Astrocyte (in vitro differentiated cells and primary cell): ENCODE measurements around the gene SH2D3A. TPM values are rescaled to one million over a fixed set of nuclear protein-coding genes. Genes with fewer than 3 reads are reported as not detected.

Experiments used
- DNase-seq: peaks from one replicate; pipeline ENCODE4 v3.0.0-alpha.2; 2010; ENCODE audit warnings: low read depth
- FAIRE-seq: peaks from 2 replicates; lab custom pipeline; 2011; peaks lifted over from hg19 to GRCh38; lab: Jason Lieb, UNC
- H2AFZ ChIP-seq: 2 replicates; pipeline ENCODE4 v1.6.0; 2012; ENCODE audit warnings: low read depth, low read length, inconsistent platforms
- H3K27ac ChIP-seq: 2 replicates; pipeline ENCODE4 v1.5.1; 2011; ENCODE audit warnings: low read depth, low read length, inconsistent platforms
- H3K27me3 ChIP-seq: 2 replicates; pipeline ENCODE4 v1.6.0; 2011; ENCODE audit warnings: low read length, inconsistent platforms; ENCODE audit not compliant: insufficient read depth
- H3K36me3 ChIP-seq: 2 replicates; pipeline ENCODE4 v1.5.1; 2011; ENCODE audit warnings: low read length, inconsistent platforms; ENCODE audit not compliant: insufficient read depth
- H3K4me1 ChIP-seq: 2 replicates; pipeline ENCODE4 v1.5.1; 2011; ENCODE audit warnings: low read length, inconsistent platforms; ENCODE audit not compliant: insufficient read depth
- H3K4me2 ChIP-seq: 2 replicates; pipeline ENCODE4 v1.6.0; 2012; ENCODE audit warnings: low read length, inconsistent platforms
- H3K4me3 ChIP-seq: 2 replicates; pipeline ENCODE4 v1.5.1; 2011; ENCODE audit warnings: low read depth, mild to moderate bottlenecking, low read length, inconsistent platforms; ENCODE audit not compliant: insufficient read depth
- H3K79me2 ChIP-seq: 2 replicates; pipeline ENCODE4 v1.6.0; 2012; ENCODE audit warnings: mild to moderate bottlenecking, low read length, inconsistent platforms; ENCODE audit not compliant: insufficient read depth
- H3K9ac ChIP-seq: 2 replicates; pipeline ENCODE4 v1.6.0; 2012; ENCODE audit warnings: mild to moderate bottlenecking, low read length, inconsistent platforms
- H3K9me3 ChIP-seq: 2 replicates; pipeline ENCODE4 v1.5.1; 2012; ENCODE audit warnings: low read depth, mild to moderate bottlenecking, low read length, inconsistent platforms; ENCODE audit not compliant: insufficient read depth
- H4K20me1 ChIP-seq: 2 replicates; pipeline ENCODE4 v1.6.0; 2012; ENCODE audit warnings: low read length, inconsistent platforms; ENCODE audit not compliant: insufficient read depth
- H3K27ac Mint-ChIP-seq: one replicate; pipeline ENCODE4 v1.8.0; 2021; ENCODE audit warnings: mild to moderate bottlenecking, mixed read lengths; ENCODE audit not compliant: unreplicated experiment
- H3K27me3 Mint-ChIP-seq: one replicate; pipeline ENCODE4 v1.8.0; 2021; ENCODE audit warnings: low read depth, mixed read lengths; ENCODE audit not compliant: unreplicated experiment
- H3K36me3 Mint-ChIP-seq: one replicate; pipeline ENCODE4 v1.8.0; 2021; ENCODE audit warnings: low read depth, mixed read lengths; ENCODE audit not compliant: unreplicated experiment
- H3K4me1 Mint-ChIP-seq: one replicate; pipeline ENCODE4 v1.8.0; 2021; ENCODE audit warnings: low read depth, mixed read lengths; ENCODE audit not compliant: unreplicated experiment
- H3K4me3 Mint-ChIP-seq: one replicate; pipeline ENCODE4 v1.8.0; 2021; ENCODE audit warnings: mild to moderate bottlenecking, moderate library complexity, mixed read lengths; ENCODE audit not compliant: unreplicated experiment
- H3K9me3 Mint-ChIP-seq: one replicate; pipeline ENCODE4 v1.8.0; 2021; ENCODE audit warnings: mild to moderate bottlenecking, mixed read lengths; ENCODE audit not compliant: unreplicated experiment
- EZH2 ChIP-seq: IDR thresholded peaks from 2 replicates; pipeline ENCODE4 v1.6.1; 2012; ENCODE audit warnings: mild to moderate bottlenecking, low read length, inconsistent platforms; ENCODE audit not compliant: insufficient read depth
- total RNA-seq: library from RNA; stranded (reverse); gene quantifications from 2 replicates; pipeline ENCODE4 v1.2.1, GENCODE V29; 2021
- TF ChIP-seq, protein P1 (sequence below): IDR thresholded peaks from 2 replicates; pipeline ENCODE4 v1.5.1; 2011; ENCODE audit warnings: low read depth, mild to moderate bottlenecking, inconsistent platforms, low read length, moderate library complexity; ENCODE audit not compliant: insufficient read depth

Gene SH2D3A
- total RNA-seq, 1 donor from 2014 or later, result 2.6 TPM

DNA sequence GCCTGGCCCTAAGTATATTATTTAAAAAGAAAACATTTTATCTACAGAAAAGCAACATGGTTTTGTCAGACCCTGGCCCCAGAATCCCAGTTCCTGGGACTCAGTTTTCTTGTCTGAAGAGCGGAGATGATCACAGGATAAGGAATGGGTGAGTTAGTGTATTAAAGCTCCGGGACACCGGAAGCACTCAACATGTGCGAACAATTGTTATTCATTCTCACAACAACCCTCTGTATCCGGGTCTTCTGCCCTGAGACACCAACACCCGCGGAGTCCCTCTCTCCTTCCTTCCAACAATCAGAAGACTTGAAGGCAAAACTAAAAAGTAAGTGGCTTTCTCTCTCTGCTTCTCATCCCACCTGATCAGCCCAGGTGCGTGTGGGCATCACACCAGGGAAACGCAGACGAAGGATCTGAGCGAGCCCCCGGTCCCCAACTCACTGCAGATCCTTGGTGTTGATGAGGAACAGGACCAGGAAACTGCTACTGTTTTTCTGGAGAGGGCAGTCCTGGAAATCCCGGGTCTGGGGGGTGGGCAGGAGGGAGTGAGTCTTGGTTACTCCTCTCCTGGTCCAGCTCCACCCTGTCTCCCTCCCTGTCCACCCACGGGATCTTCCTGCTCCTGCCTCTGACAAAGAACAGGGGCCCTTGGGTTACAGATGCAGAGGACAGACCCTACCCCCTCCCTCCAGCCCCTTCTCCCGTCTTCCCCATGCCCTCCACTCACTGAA, 31.9 kb downstream of the SH2D3A start:
- DNase-seq (no peak), FAIRE-seq (no peak)
- peaks cover 3% of the 10 kb centered on the region for H3K9me3 Mint-ChIP-seq
- peak overlapping the region; percentile 95 for H3K4me2 ChIP-seq
- peak overlapping the region; percentile 89 for H3K9ac ChIP-seq
- TF ChIP-seq, protein P1, sequence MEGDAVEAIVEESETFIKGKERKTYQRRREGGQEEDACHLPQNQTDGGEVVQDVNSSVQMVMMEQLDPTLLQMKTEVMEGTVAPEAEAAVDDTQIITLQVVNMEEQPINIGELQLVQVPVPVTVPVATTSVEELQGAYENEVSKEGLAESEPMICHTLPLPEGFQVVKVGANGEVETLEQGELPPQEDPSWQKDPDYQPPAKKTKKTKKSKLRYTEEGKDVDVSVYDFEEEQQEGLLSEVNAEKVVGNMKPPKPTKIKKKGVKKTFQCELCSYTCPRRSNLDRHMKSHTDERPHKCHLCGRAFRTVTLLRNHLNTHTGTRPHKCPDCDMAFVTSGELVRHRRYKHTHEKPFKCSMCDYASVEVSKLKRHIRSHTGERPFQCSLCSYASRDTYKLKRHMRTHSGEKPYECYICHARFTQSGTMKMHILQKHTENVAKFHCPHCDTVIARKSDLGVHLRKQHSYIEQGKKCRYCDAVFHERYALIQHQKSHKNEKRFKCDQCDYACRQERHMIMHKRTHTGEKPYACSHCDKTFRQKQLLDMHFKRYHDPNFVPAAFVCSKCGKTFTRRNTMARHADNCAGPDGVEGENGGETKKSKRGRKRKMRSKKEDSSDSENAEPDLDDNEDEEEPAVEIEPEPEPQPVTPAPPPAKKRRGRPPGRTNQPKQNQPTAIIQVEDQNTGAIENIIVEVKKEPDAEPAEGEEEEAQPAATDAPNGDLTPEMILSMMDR, result no peak
- TF ChIP-seq EZH2, result no peak
- no peak overlapping the region for H3K4me3 ChIP-seq
- peak overlapping the region; percentile 93 for H3K27ac ChIP-seq
- no peaks in the 10 kb centered on the region for H3K27me3 Mint-ChIP-seq
- no peak overlapping the region for H2AFZ ChIP-seq
- H3K79me2 ChIP-seq, result peaks cover 17% of the 10 kb centered on the region
- peaks cover 25% of the 10 kb centered on the region for H3K4me1 ChIP-seq
- H3K4me1 Mint-ChIP-seq, result peaks cover 13% of the 10 kb centered on the region
- H3K36me3 ChIP-seq, result no peaks in the 10 kb centered on the region
- H4K20me1 ChIP-seq, result no peaks in the 10 kb centered on the region
- H3K27ac Mint-ChIP-seq, result peak overlapping the region; percentile 93
- peaks cover 4% of the 10 kb centered on the region for H3K36me3 Mint-ChIP-seq
- peak overlapping the region; percentile 99 for H3K4me3 Mint-ChIP-seq
- H3K27me3 ChIP-seq, result no peaks in the 10 kb centered on the region
- no peaks in the 10 kb centered on the region for H3K9me3 ChIP-seq

DNA sequence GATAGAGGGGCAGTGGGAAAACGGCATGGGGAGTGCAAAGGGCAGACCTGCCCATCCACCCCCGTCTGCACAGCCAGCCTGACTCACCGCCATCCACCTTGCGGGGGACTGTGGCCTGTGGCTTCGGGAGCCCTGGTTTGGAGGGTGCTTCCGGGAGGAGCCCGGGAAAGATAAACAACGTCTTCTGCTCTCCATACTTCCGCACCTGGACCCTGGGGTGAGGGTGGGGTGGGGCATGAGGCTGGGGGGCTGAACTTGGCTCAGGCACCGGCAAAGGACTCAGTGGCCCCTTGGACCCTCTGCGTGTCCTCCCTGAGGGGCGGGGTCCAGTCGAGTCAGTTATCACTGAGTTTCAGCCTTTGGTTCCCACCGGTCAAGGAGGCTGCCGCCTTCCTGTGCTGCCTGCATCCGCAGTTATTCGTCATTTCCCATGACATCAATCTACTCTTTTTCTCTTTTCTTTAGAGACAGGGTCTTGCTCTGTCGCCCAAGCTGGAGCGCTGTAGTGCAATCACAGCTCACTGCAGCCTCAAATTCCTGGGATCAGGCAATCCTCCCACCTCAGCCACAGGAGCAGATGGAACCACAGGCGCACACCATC, 33.0 kb downstream of the SH2D3A start:
- no peak overlapping the region for H3K4me3 ChIP-seq
- H3K9ac ChIP-seq, result no peak overlapping the region
- TF ChIP-seq, protein P1, result no peak
- TF ChIP-seq EZH2, result no peak
- no peaks in the 10 kb centered on the region for H3K27me3 ChIP-seq
- FAIRE-seq (no peak), DNase-seq (no peak)
- H3K4me2 ChIP-seq, result no peak overlapping the region
- H3K4me1 Mint-ChIP-seq, result peaks cover 13% of the 10 kb centered on the region
- no peak overlapping the region for H3K4me3 Mint-ChIP-seq
- peaks cover 6% of the 10 kb centered on the region for H3K36me3 Mint-ChIP-seq
- no peak overlapping the region for H3K27ac ChIP-seq
- H3K36me3 ChIP-seq, result no peaks in the 10 kb centered on the region
- H3K9me3 ChIP-seq, result no peaks in the 10 kb centered on the region
- H3K79me2 ChIP-seq, result peaks cover 10% of the 10 kb centered on the region
- no peaks in the 10 kb centered on the region for H4K20me1 ChIP-seq
- peaks cover 3% of the 10 kb centered on the region for H3K9me3 Mint-ChIP-seq
- no peak overlapping the region for H3K27ac Mint-ChIP-seq
- no peaks in the 10 kb centered on the region for H3K27me3 Mint-ChIP-seq
- H2AFZ ChIP-seq, result no peak overlapping the region
- H3K4me1 ChIP-seq, result peaks cover 24% of the 10 kb centered on the region
